Measurements from ENCODE around the gene LSM12. TPM values are rescaled to one million over a fixed set of nuclear protein-coding genes. Genes with fewer than 3 reads are reported as not detected.
"Not testable (repeated sequence)": the region's sequence is repeated elsewhere in the genome, so short reads cannot be mapped to it uniquely, and the experiment has no call there.

The LSM12 gene
- total RNA-seq, 4 donors from 2014 or later, result 15.0 to 31.7 (median 19.0) TPM

- no peak for DNase-seq (ENCODE audit: low spot score in 2 of 2)
- WGBS, 2 donors, result 62 to 64% methylated on average over 16 of the region's 16 CpGs
- TF ChIP-seq CTCF (IDR thresholded peaks at IDR 0.05), result no peak
- no peak for TF ChIP-seq POLR2A (IDR thresholded peaks at IDR 0.05)
- no peak overlapping the region for H3K4me3 ChIP-seq (ENCODE audit: low read depth, poor library complexity, severe bottlenecking)
- intact Hi-C loops (cut with DNase I; ENCODE audit: low total_unique reads), result no loop called here
These were observed 36.6 kb upstream of the LSM12 start for GRCh38 chr17:44102849-44103622.

- H3K4me3 ChIP-seq (ENCODE audit: low read depth, poor library complexity, severe bottlenecking); intact Hi-C loops (cut with DNase I; ENCODE audit: low total_unique reads); DNase-seq (ENCODE audit: low spot score in 2 of 2): not testable (repeated sequence)
- 67 to 88% methylated on average over 5 to 6 of the region's 6 CpGs for WGBS, 2 donors
These were observed 35.4 kb upstream of the LSM12 start for GRCh38 chr17:44101858-44102257.

GRCh38 chr17:44097110-44097958, 30.9 kb upstream of the LSM12 start:
- H3K4me3 ChIP-seq (ENCODE audit: low read depth, poor library complexity, severe bottlenecking), result no peak overlapping the region
- no peak for TF ChIP-seq POLR2A (IDR thresholded peaks at IDR 0.05)
- no peak for TF ChIP-seq CTCF (IDR thresholded peaks at IDR 0.05)
- intact Hi-C loops (cut with DNase I; ENCODE audit: low total_unique reads), result no loop called here
- WGBS, 2 donors, result 28 to 40% methylated on average over 6 to 12 of the region's 13 CpGs
- DNase-seq (ENCODE audit: low spot score in 2 of 2), result no peak

- intact Hi-C loops (cut with DNase I; ENCODE audit: low total_unique reads), result no loop called here
- no peak overlapping the region for H3K4me3 ChIP-seq (ENCODE audit: low read depth, poor library complexity, severe bottlenecking)
- TF ChIP-seq POLR2A (IDR thresholded peaks at IDR 0.05) (no peak), CTCF (IDR thresholded peaks at IDR 0.05) (no peak)
- 20 to 27% methylated on average over 12 of the region's 12 CpGs for WGBS, 2 donors
- peak in 1 of 2 donors; percentile 47 for DNase-seq (ENCODE audit: low spot score in 2 of 2)
These were observed 29.4 kb upstream of the LSM12 start for GRCh38 chr17:44095647-44096496.

- no peak overlapping the region for H3K4me3 ChIP-seq (ENCODE audit: low read depth, poor library complexity, severe bottlenecking)
- WGBS, 2 donors, result 3 to 12% methylated on average over 2 of the region's 2 CpGs
These were observed 28.8 kb upstream of the LSM12 start for GRCh38 chr17:44095388-44095646.

More at GRCh38 chr17:44095388-44095646, 28.8 kb upstream of the LSM12 start:
- no peak for DNase-seq (ENCODE audit: low spot score in 2 of 2)
- intact Hi-C loops (cut with DNase I; ENCODE audit: low total_unique reads), result no loop called here
- TF ChIP-seq POLR2A (IDR thresholded peaks at IDR 0.05) (no peak), CTCF (IDR thresholded peaks at IDR 0.05) (no peak)

Data from lower leg skin (tissue), 4 donors.